NOMO-1 (cell line): ENCODE results near the gene EPB41.

Source experiments
- DNase-seq, 2 experiments: peaks; one replicate each; lab custom pipeline; 2025; ENCODE audit not compliant: unreplicated experiment in 2 of 2; lab: John Stamatoyannopoulos, UW

EPB41 gene

DNA sequence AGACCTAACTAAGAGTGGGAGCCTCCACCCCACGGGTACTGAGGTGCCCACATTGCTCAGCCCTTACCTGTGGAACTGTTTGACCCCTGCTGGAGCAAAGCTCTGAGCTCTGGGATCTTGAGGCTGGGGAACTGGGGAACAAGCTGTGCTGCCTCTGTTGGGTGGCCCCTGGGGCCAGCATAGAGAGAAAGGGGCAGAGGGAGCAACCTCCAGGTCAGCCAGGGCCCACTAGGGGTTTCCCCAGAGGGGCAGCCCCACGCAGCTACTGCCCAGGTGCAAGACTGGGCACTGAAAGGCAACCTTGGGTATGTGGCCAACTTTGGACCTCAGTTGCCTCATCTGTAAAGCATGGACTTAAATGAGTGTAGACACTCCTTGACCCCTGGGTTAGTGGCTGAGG is 23.5 kb upstream of the EPB41 start:
- DNase-seq, result no peak

- DNase-seq, result no peak
Measured at GRCh38 chr1:28891256-28891655, 23.1 kb upstream of the EPB41 start.

GRCh38 chr1:28893403-28894102 is 20.8 kb upstream of the EPB41 start:
- DNase-seq, result no peak

DNA sequence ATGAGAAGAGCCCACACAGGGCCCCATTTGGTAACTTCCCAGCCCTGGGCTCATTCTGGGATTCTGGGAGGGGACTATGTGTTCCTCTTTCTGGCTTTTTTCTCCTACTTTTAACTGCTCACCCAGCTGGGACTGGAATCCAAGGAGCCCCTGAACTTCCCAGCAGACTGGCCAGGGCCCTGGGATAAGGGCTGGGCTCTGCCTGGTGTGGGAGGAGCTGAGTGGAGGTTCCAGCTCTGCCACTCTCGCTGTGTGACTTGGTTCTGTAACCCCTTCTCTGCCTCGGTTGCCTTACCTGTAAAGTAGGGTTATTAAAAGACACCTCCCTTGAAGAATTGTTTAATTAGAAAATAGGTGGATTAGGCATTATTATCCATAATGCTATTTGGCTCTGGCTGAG is 19.6 kb upstream of the EPB41 start:
- DNase-seq, result no peak

- no peak for DNase-seq
Measured at GRCh38 chr1:28895896-28896608, 18.3 kb upstream of the EPB41 start.

DNA sequence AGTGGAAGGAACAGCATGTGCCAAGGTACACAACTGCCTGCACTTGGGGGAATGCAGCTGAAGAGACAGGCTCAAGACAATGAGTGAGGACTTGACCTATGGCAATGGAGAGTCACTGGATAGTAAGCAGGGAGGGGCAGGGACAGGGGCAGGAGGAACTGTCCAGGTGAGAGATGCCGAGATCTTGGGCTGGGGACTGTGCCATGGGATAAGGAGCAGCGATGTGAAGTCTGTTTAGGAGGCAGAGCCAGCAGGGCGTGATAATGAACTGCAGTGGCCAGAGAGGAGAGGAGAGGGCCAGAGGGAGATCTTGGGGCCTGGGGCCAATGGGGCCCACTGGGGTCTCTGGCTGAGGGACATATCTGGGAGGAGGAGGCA is 17.8 kb upstream of the EPB41 start:
- DNase-seq, result no peak

GRCh38 chr1:28897789-28898188 is 16.6 kb upstream of the EPB41 start:
- no peak for DNase-seq

GRCh38 chr1:28898405-28898881 is 15.9 kb upstream of the EPB41 start:
- peak in 1 of 2 experiments; percentile 15 for DNase-seq

DNA sequence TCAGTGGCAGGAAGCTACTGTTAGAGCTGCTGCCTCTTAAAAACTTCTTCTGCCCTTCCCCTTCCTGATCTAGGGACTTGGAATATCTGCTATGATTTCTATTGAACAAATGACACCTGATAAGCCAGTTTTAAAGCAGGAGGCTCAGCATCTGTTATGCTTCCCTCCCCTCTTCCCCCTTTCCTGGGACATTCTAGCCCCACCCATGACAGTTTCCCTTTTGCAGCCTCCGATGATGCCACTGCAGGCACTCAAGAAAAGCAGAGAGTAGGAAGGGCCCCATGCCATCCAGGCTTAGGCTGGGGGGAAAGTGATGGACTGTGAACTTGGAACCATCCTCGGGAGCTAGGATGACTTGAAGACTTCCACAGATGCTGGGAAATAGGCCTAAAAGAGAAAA is 15.1 kb upstream of the EPB41 start:
- DNase-seq, result no peak

DNA sequence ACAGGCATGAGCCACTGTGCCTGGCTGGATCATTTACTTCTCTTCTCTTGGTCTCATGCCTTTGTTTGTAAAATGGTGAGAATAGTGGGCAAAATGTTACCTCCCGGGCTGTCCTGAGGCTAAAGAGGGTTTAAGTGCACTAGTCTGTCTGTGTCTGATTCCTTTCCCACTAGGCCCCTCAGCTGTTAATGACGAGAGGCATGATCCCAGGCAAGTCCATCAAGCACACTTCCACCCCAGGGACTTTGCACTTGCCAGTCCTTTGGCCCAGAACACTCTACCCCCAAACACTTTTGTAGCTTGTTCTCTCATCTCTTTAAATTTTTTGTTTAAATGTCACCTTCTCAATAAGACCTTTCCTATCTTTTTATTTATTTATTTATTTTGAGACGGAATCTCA is 13.8 kb upstream of the EPB41 start:
- no peak for DNase-seq

GRCh38 chr1:28902738-28903137 is 11.6 kb upstream of the EPB41 start:
- no peak for DNase-seq

- DNase-seq, result no peak
Measured at GRCh38 chr1:28905921-28906666, 8.3 kb upstream of the EPB41 start.

- no peak for DNase-seq
Measured at GRCh38 chr1:28909198-28909597, 5.2 kb upstream of the EPB41 start.

GRCh38 chr1:28910379-28911115 is 3.8 kb upstream of the EPB41 start:
- DNase-seq, result no peak

- DNase-seq, result no peak
Measured at GRCh38 chr1:28913786-28914227, 562 bp upstream of the EPB41 start.

DNA sequence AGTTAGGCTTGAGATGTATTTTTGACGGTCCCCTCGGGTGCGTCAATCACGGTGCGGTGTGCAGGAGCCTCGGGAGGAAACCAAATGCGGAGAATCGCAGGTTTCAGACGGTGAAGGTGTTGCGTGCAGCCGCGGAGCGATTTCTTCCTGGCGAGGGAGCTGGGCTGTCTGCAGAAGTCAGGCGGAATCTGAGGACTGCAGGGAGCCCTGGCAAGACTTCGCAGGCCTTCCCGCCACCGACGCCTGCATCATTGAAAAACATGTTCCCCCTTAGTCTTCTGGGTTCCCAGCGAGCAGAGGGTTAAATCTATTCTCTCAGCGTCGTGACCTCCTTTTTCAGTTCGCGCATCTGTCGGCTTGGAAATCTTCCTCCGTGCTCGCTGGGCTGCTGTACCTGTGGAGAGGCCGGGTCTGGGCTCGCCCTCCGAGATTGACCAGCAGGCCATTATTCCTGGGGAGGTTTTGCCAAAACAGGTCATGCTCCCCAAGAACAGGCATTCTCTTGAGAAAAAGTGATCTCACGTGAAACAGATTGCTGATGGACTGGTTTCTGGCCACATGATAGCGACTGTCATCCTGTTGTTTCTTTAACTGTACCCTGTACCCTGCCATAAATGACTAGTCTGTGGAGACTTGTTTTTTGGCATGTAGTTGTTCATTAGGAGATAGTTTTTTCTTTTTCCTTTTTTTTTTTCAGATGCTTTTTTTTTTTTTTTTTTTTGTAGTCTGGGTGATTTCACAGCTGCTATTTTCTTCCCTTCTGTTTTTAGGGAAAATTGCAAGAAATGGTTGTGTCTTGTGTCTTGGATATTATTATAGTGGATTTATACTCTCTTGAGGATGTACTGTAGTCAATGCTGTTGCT is 894 bp downstream of the EPB41 start:
- peak in 1 of 2 experiments; percentile 38 for DNase-seq

DNA sequence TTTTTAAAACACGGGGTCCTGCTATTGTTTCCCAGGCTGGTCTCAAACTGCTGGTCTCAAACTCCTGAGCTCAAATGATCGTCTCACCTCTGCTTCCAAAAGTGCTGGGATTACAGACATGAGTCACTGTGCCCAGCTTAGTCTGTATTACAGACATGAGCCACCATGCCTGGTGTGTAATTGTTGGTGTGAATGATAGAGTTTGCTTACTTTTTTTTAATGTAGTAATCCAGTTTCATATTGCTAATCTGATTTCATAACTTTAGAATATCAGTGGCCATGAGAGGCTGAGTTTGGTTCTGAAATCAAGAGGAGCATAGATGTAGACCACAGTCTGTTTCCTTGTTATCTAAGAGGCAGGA is 3.4 kb downstream of the EPB41 start:
- no peak for DNase-seq

GRCh38 chr1:28921286-28921869 is 7.0 kb downstream of the EPB41 start:
- DNase-seq, result no peak

- DNase-seq, result no peak
Measured at GRCh38 chr1:28925350-28925891, 11.1 kb downstream of the EPB41 start.
